GM21367 (cell line): Measurements from ENCODE around the gene GSTT2.

ENCODE experiments used
- ATAC-seq: cut with Tn5 transposase; IDR thresholded peaks from one replicate; pipeline ENCODE4 v1.9.1; 2021; ENCODE audit not compliant: unreplicated experiment

Gene GSTT2

GRCh38 chr22:24008381-24009226 is 28.7 kb downstream of the GSTT2 start:
- no peak for ATAC-seq

DNA sequence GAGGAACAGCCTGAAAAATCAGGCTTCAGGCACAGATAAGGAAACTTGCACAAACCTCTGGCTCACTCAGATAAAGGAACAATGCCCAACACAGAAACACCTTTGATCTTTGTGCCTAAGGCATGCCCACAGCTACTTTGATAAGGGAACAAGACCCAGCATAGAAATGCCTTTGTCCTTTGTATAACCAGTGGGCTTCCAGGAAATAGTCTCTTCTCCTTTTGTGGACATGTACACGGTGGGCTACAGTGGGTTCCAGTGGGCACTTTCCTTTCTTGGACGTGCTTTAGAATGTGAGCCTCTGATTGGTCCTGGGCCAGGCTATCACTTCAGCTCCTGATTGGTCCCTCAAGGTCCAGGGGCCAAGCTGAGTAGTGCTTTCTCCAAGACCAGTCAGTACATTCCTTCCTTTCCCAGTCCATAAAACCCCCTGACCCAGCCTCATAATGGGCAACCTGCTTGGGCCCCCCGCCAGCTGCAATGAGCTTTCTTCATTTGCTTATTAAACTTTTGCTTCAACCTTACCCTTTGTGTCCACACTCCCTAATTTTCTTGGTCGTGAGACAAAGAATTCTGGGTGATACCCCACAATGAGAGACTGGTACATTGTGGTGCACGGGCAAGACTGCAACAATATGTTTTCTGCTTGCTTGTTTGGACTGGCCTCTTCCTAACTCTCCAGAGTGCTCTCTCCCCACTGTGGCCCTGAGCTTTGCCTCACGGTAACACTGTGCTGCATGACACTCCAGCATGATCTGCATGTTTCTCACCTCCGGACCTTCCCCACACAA is 29.5 kb downstream of the GSTT2 start:
- ATAC-seq, result no peak

- no peak for ATAC-seq
These were observed 30.1 kb downstream of the GSTT2 start for GRCh38 chr22:24010018-24010391.

DNA sequence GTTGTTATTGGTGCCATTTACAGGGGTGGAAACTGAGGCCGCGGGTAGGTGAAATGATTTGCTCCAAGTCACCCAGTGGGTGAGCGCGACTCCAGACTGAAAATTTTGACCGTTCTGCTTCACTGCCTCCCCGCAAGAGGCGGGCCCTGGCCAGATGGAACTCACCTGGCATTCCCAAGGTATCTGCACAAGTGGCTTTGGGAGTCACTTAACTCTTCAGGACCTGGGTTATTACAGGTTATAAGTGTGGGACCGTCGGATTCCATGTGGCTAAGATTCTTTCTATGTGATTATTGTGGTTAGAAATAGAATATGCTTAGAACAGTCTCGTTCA is 31.8 kb downstream of the GSTT2 start:
- no peak for ATAC-seq

DNA sequence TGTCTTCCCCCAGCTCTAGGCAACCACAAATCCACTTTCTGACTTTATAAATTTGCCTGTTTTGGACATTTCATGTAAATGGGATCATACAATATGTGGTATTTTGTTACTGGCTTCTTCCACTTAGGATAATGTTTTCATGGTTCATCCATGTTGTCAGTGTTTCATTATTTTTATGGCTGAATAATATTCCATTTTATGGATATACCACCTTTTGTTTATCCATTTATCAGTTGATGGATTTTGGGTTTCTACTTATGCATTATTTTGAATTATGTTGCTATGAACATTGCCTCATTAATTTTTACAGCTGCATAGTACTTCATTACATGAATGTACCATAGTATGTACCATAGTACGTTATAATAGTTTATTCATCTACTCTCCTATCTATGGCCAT is 36.2 kb downstream of the GSTT2 start:
- no peak for ATAC-seq

DNA sequence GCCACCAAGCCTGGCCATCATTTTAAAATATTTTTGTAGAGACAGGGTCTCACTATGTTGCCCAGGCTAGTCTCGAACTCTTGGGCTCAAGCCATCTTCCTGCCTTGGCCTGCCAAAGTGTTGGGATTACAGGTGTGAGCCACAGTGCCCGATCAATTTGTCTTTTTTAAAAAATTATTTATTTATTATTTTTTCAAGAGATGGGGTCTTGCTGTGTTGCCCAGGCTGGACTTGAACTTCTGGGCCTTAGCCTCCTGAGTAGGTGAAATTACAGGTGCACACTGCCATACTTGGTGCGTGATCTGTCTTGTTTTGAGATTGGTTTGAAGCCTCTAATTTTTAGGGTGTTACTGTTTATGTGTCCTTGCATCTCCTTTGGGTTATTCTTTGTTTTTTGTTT is 41.4 kb downstream of the GSTT2 start:
- no peak for ATAC-seq

GRCh38 chr22:24023204-24023789 is 43.4 kb downstream of the GSTT2 start:
- no peak for ATAC-seq

DNA sequence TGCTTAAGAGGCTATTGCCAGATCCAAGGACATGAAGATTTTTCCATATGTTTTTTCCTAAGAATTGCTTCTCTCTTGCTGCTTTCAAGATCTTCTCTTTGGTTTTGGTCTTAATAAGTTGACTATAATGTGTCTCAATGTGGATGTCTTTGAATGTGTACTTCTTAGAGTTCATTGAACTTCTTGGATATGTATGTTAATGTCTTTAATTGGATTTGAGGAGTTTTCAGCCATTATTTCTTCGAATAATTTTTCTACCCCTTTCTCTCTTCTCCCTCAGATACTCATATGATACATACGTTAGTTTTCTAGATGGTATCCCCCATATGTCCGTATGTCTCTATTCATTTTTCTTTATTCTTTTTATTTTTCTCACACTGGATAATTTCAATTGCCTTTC is 44.4 kb downstream of the GSTT2 start:
- ATAC-seq, result no peak

DNA sequence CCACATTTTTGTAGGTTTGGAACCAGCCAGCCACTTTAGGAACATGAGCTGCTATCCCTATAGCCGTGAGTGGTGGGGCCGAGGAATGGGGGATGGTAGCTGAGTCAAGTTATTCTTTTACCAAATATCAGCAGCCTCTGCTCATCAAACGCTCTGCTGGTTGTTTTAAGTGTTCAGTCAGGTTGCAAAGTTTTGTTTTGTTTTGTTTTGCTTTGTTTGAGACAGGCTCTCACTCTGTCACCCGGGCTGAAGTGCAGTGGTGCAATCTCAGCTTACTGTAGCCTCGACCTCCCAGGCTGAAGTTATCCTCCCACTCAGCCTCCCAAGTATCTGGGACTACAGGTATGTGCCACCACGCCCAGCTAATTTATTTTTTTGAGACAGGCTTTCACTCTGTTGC is 45.5 kb downstream of the GSTT2 start:
- ATAC-seq, result no peak

- no peak for ATAC-seq
These were observed 46.1 kb downstream of the GSTT2 start for GRCh38 chr22:24026056-24026455.

- no peak for ATAC-seq
These were observed 46.8 kb downstream of the GSTT2 start for GRCh38 chr22:24026733-24027132.

DNA sequence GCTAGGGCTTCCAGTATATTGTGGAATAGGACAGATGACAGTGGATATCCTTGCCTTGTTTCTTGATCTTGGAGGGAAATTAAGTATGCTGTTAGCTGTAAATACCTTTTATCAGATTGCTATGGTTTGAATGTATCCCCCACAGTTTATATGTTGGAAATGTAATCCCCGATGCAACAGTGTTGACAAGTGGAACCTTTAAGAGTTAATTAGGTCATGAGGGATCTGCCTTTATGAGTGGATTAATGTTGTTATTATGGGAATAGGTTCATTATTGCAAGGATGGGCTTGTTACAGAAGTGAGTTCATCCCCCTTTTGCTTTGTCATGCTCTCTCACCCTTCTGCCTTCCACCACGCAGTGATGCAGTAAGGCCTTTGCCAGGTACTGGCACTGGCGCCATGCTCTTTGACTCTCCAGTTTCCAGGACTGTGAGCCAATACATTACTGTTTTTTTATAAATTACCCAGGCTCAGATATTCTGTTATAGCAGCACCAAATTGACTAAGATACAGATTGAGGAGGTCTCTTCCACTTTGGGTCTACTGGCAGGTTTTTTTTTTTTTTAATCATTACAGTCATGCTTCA is 47.5 kb downstream of the GSTT2 start:
- no peak for ATAC-seq

DNA sequence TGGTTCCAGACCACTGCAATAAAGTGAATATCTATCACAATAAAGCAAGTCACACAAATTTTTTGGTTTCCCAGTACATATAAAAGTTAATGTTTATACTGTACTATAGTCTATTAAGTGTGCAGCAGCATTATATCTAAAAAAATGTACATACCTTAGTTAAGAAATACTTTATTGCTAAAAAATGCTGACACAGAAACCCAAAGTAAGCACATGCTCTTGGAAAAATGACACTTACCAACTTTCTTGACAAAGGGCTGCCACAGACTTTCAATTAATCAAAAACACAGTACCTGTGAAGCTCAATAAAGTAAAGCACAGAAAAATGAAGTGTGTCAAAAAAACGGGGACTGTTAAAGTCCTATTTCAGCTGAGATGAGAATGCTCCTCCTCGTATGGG is 48.1 kb downstream of the GSTT2 start:
- no peak for ATAC-seq

DNA sequence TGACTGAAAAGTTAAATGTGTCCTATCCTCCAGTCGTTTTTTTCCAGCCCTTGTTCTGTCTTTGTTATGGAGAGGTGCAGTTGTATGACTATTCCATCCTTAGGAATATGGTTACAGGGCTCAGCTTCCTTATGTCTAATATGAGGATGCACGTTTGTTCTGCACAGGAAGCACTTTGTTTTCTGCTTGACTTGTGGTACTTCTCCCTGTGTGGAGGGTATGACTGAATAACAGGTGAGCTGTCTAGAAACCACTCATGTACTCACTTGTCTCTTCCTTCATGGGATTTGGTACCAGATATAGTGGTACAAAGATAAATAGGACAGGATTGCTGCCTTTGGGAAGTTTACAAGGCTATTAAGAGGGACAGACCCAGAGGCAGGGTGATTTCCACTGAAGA is 48.6 kb downstream of the GSTT2 start:
- no peak for ATAC-seq

DNA sequence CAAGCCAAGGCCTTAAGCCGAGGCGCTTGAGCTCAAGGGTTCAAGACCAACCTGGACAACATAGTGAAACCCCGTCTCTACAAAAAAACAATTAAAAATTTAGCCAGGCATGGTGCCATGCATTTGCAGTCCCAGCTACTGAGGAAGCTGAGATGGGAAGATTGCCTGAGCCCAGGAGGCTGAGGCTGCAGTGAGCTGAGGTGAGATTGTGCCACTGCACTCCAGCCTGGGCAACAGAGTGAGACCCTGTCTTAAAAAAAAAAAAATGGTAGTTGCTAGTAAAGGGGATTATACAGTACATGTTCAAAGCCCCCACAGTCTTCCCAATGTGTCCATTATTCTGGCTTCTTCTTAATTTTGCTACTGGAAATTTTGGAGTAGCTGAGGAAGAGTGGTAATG is 49.4 kb downstream of the GSTT2 start:
- ATAC-seq, result no peak

- ATAC-seq, result no peak
These were observed 50.3 kb downstream of the GSTT2 start for GRCh38 chr22:24030186-24030702.
